OCI-M2 (cell line): ENCODE measurements around the gene PCLO.

ENCODE experiments used
- DNase-seq: peaks from one replicate; lab custom pipeline; 2025; ENCODE audit not compliant: unreplicated experiment; lab: John Stamatoyannopoulos, UW

The PCLO gene

GRCh38 chr7:82851121-82851520, 311.6 kb downstream of the PCLO start:
- DNase-seq = no peak

GRCh38 chr7:82841828-82842227, 320.9 kb downstream of the PCLO start:
- no peak for DNase-seq

GRCh38 chr7:82840061-82840460, 322.6 kb downstream of the PCLO start:
- DNase-seq = no peak

GRCh38 chr7:82839555-82839954, 323.1 kb downstream of the PCLO start:
- DNase-seq = no peak

- DNase-seq = no peak
Observed at GRCh38 chr7:82839063-82839462, 323.6 kb downstream of the PCLO start.

GRCh38 chr7:82838314-82838713, 324.4 kb downstream of the PCLO start:
- DNase-seq = no peak

GRCh38 chr7:82823073-82823472, 339.6 kb downstream of the PCLO start:
- DNase-seq = no peak

- no peak for DNase-seq
Observed at GRCh38 chr7:82821037-82821436, 341.6 kb downstream of the PCLO start.

- DNase-seq = no peak
Observed at GRCh38 chr7:82818171-82818570, 344.5 kb downstream of the PCLO start.

- no peak for DNase-seq
Observed at GRCh38 chr7:82816272-82816671, 346.4 kb downstream of the PCLO start.

- DNase-seq = no peak
Observed at GRCh38 chr7:82810558-82811259, 352.0 kb downstream of the PCLO start.

- no peak for DNase-seq
Observed at GRCh38 chr7:82808633-82809032, 354.1 kb downstream of the PCLO start.

- no peak for DNase-seq
Observed at GRCh38 chr7:82805527-82805960, 357.1 kb downstream of the PCLO start.

GRCh38 chr7:82803411-82803810, 359.3 kb downstream of the PCLO start:
- no peak for DNase-seq

GRCh38 chr7:82789883-82790609, 372.6 kb downstream of the PCLO start:
- DNase-seq = no peak

GRCh38 chr7:82778021-82778420, 384.7 kb downstream of the PCLO start:
- DNase-seq = no peak

- no peak for DNase-seq
Observed at GRCh38 chr7:82762880-82763279, 399.8 kb downstream of the PCLO start.

- DNase-seq = no peak
Observed at GRCh38 chr7:82760831-82761230, 401.9 kb downstream of the PCLO start.

- DNase-seq = no peak
Observed at GRCh38 chr7:82760074-82760473, 402.6 kb downstream of the PCLO start.

GRCh38 chr7:82755705-82756551, 406.8 kb downstream of the PCLO start:
- no peak for DNase-seq

GRCh38 chr7:82750007-82750406, 412.7 kb downstream of the PCLO start:
- no peak for DNase-seq

- no peak for DNase-seq
Observed at GRCh38 chr7:82745820-82746219, 416.9 kb downstream of the PCLO start.
